Stimulated activated CD8-positive, alpha-beta memory T cell treated with anti-CD3 and anti-CD28 coated beads, Interleukin-15, amount 100 ng/mL, for 4 hours (primary cell): Measurements from ENCODE around the gene MRNIP.
"Not testable (repeated sequence)": the region's sequence is repeated elsewhere in the genome, so short reads cannot be mapped to it uniquely, and the experiment has no call there.

Experiments
- DNase-seq, 2 donors: peaks; one replicate each; pipeline ENCODE4 v3.0.0-alpha.2; 2020; ENCODE audit warnings: low read depth in 2 of 2

The MRNIP gene

GRCh38 chr5:179872055-179872827 lies 13.6 kb upstream of the MRNIP start:
- DNase-seq = no peak

- not testable (repeated sequence) for DNase-seq
These were observed 12.9 kb upstream of the MRNIP start for GRCh38 chr5:179871533-179871932.

- no peak for DNase-seq
These were observed 12.3 kb upstream of the MRNIP start for GRCh38 chr5:179870952-179871351.

- no peak for DNase-seq
These were observed 11.8 kb upstream of the MRNIP start for GRCh38 chr5:179870403-179870903.

GRCh38 chr5:179869641-179870402 lies 11.2 kb upstream of the MRNIP start:
- DNase-seq = no peak

GRCh38 chr5:179869101-179869500 lies 10.5 kb upstream of the MRNIP start:
- DNase-seq = no peak

- DNase-seq = no peak
These were observed 9.9 kb upstream of the MRNIP start for GRCh38 chr5:179868541-179868940.

GRCh38 chr5:179867476-179867875 lies 8.9 kb upstream of the MRNIP start:
- no peak for DNase-seq

- DNase-seq = no peak
These were observed 8.5 kb upstream of the MRNIP start for GRCh38 chr5:179867079-179867465.

- no peak for DNase-seq
These were observed 7.8 kb upstream of the MRNIP start for GRCh38 chr5:179866241-179867078.

GRCh38 chr5:179865491-179866240 lies 7.0 kb upstream of the MRNIP start:
- no peak for DNase-seq

- DNase-seq = no peak
These were observed 6.1 kb upstream of the MRNIP start for GRCh38 chr5:179864686-179865085.

GRCh38 chr5:179863449-179864085 lies 5.0 kb upstream of the MRNIP start:
- DNase-seq = no peak

- no peak for DNase-seq
These were observed 4.3 kb upstream of the MRNIP start for GRCh38 chr5:179862891-179863290.

GRCh38 chr5:179862296-179862695 lies 3.7 kb upstream of the MRNIP start:
- DNase-seq = no peak

GRCh38 chr5:179860301-179860700 lies 1.7 kb upstream of the MRNIP start:
- no peak for DNase-seq

- DNase-seq = peak in 1 of 2 donors; percentile 47
These were observed 404 bp downstream of the MRNIP start for GRCh38 chr5:179858241-179858585.

GRCh38 chr5:179854356-179854755 lies 4.3 kb downstream of the MRNIP start:
- no peak for DNase-seq

- no peak for DNase-seq
These were observed 5.5 kb downstream of the MRNIP start for GRCh38 chr5:179852993-179853547.

- DNase-seq = no peak
These were observed 17.0 kb downstream of the MRNIP start for GRCh38 chr5:179841621-179842020.

- DNase-seq = no peak
These were observed 17.9 kb downstream of the MRNIP start for GRCh38 chr5:179840766-179841165.
